Spleen (tissue), 7 donors: ENCODE measurements around the gene VLDLR.

Source experiments
- POLR2A ChIP-seq, 3 donors: fragments of 450-650 bp; IDR thresholded peaks; one replicate each; pipeline ENCODE4 v1.5.1; 2017; ENCODE audit warnings: antibody characterized with exemption in 3 of 3, mild to moderate bottlenecking in 1 of 3
- POLR2AphosphoS5 ChIP-seq, 3 donors: sonication (generic); formaldehyde crosslinking; IDR thresholded peaks; one replicate each; pipeline ENCODE4 v1.5.1; 2017; ENCODE audit warnings: antibody characterized with exemption in 3 of 3
- TF ChIP-seq, protein P1 (sequence below), 11 experiments: fragments of 200-600 bp in 7 of 11; fragments of 450-650 bp in 4 of 11; sonication (generic) in 4 of 11; IDR thresholded peaks in 8 of 11; conservative IDR thresholded peaks in 3 of 11; 1 replicate in 7 of 11; 2 replicates in 4 of 11; pipeline versions ENCODE4 v1.4.0 to v1.8.0; 2016 to 2021; ENCODE audit warnings: antibody characterized with exemption in 11 of 11, inconsistent platforms in 4 of 11, mild to moderate bottlenecking in 1 of 11
- donor health status: DM: no; HTN: no; CAD: no; lungs with moderate emphysema.
- donor health status: DM: no; HTN: no; CAD: no.
- donor health status: DM: no; HTN: no; CAD: no.

DNA sequence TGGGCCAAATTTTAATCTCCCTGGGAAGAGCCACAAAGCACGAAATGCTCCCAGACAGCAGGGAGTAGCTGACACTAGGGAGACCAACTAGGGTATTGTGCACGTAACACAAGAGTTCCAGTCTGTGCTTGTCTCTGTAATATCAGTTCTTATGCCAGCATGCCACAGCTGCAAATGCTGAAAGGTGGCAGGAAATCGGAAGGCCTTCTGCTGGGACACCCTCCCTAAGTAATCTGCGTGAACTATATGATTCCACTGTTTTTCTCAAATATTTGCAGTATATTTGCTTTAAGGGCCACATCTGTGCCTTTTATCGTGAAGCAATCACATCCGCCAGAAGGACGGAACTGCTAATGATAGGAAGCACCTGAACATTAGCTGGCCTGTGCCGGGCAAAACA lies 12.6 kb downstream of the VLDLR start:
- TF ChIP-seq, protein P1, sequence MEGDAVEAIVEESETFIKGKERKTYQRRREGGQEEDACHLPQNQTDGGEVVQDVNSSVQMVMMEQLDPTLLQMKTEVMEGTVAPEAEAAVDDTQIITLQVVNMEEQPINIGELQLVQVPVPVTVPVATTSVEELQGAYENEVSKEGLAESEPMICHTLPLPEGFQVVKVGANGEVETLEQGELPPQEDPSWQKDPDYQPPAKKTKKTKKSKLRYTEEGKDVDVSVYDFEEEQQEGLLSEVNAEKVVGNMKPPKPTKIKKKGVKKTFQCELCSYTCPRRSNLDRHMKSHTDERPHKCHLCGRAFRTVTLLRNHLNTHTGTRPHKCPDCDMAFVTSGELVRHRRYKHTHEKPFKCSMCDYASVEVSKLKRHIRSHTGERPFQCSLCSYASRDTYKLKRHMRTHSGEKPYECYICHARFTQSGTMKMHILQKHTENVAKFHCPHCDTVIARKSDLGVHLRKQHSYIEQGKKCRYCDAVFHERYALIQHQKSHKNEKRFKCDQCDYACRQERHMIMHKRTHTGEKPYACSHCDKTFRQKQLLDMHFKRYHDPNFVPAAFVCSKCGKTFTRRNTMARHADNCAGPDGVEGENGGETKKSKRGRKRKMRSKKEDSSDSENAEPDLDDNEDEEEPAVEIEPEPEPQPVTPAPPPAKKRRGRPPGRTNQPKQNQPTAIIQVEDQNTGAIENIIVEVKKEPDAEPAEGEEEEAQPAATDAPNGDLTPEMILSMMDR (IDR thresholded peaks at IDR 0.05 in 8 of 11, conservative IDR thresholded peaks at IDR 0.05 in 3 of 11) = no peak
- TF ChIP-seq POLR2A (IDR thresholded peaks at IDR 0.05) (no peak), POLR2AphosphoS5 (IDR thresholded peaks at IDR 0.05) (peak in 1 of 3 donors; percentile 45)
